Cardiac fibroblast (primary cell): ENCODE data around the gene TMEM86B.
A peak's percentile ranks its signal among the peaks of the same experiment; 100 is the strongest.

Experiments
- DNase-seq, 2 donors: peaks; one replicate each; pipeline versions ENCODE4 v3.0.0 to v3.0.0-alpha.2; 2010; ENCODE audit warnings: low read depth in 2 of 2
- H3K4me3 ChIP-seq, 2 donors: replicated peaks in 1 of 2; 1 replicate in 1 of 2; 2 replicates in 1 of 2; pipeline ENCODE4 v1.5.1; 2011; ENCODE audit warnings: low read depth in 2 of 2, low read length in 2 of 2, mild to moderate bottlenecking in 2 of 2, moderate library complexity in 1 of 2
- TF ChIP-seq, protein P1 (sequence below): IDR thresholded peaks from one replicate; pipeline ENCODE4 v1.5.1; 2011; ENCODE audit warnings: low read depth, mild to moderate bottlenecking, low read length, inconsistent platforms

Gene TMEM86B

DNA sequence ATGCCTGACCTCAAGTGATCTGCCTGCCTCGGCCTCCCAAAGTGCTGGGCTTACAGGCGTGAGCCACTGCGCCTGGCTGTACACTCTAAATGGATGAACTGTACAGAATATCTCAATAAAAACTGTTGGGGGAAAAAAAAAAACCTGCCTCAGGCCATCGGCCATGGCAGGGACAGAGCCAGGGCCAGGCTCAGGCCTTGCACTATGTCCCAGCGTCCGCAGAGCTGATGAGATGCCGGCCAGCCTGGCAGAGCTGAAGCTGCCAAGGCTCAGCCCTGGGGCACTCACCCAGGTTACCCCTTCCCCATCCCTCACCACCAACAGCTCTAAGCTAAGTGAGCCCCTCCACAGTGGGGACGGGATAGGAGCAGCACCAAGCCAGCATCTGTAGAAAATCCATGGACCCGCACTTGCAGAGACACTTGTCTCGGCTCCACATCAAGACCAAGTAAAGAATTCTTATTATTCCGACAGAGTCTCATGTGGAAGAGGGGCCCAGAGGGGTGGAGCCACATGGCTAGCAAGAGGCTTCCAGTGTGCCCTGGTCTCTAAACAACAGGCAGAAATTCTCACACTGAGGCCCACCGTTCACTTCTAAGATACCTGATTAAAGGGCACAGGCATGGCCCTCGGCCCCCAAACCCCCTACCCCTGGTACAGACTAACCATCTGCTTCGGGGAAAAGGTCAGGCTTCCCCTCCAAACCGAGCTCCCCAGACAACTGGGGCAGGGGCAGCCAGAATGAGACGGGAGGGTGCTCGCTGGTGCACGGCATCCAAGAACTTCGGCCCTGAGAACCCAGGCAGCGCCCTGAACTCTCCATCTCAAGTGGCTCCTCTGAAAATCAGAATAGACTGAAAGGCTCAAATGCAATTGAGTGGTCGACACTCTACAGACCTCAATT is 24.4 kb upstream of the TMEM86B start:
- TF ChIP-seq, protein P1, sequence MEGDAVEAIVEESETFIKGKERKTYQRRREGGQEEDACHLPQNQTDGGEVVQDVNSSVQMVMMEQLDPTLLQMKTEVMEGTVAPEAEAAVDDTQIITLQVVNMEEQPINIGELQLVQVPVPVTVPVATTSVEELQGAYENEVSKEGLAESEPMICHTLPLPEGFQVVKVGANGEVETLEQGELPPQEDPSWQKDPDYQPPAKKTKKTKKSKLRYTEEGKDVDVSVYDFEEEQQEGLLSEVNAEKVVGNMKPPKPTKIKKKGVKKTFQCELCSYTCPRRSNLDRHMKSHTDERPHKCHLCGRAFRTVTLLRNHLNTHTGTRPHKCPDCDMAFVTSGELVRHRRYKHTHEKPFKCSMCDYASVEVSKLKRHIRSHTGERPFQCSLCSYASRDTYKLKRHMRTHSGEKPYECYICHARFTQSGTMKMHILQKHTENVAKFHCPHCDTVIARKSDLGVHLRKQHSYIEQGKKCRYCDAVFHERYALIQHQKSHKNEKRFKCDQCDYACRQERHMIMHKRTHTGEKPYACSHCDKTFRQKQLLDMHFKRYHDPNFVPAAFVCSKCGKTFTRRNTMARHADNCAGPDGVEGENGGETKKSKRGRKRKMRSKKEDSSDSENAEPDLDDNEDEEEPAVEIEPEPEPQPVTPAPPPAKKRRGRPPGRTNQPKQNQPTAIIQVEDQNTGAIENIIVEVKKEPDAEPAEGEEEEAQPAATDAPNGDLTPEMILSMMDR, result no peak
- H3K4me3 ChIP-seq, result no peak overlapping the region
- DNase-seq, result no peak

DNA sequence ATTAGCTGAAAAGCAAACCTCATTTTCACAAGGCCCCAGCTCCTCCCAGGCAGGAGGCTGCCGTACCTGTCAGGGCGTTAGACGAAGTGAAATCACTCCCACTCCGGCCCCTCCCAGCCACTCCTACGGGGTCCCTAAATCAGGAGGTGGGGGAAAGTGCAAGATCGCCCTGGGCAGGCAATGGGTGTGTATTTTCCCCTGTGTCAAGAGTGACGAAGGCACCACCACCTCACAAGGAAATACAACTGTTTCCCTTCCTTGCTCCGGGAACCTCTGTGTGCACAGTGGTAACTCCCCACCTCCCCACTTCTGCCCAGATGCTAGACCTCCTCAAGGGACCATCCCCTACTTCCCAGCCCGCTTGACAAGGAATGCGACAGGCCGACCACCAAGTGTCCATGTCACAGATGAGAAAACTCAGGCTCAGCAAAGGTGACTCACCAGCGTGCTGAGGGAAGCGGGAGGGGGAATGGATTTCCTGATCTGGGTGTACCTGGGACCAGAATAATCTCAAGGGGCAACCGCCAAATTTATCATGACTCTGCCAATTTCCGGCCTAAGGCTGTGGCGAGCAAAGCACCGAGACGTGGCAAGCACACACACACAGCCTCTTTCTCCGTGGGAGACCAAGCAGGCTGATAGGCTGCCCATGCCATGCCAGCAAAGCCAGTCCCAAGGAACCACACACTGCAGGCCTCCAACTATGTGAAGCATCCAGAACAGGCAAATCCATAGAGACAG is 22.9 kb upstream of the TMEM86B start:
- H3K4me3 ChIP-seq, result no peak overlapping the region
- TF ChIP-seq, protein P1, result no peak

DNA sequence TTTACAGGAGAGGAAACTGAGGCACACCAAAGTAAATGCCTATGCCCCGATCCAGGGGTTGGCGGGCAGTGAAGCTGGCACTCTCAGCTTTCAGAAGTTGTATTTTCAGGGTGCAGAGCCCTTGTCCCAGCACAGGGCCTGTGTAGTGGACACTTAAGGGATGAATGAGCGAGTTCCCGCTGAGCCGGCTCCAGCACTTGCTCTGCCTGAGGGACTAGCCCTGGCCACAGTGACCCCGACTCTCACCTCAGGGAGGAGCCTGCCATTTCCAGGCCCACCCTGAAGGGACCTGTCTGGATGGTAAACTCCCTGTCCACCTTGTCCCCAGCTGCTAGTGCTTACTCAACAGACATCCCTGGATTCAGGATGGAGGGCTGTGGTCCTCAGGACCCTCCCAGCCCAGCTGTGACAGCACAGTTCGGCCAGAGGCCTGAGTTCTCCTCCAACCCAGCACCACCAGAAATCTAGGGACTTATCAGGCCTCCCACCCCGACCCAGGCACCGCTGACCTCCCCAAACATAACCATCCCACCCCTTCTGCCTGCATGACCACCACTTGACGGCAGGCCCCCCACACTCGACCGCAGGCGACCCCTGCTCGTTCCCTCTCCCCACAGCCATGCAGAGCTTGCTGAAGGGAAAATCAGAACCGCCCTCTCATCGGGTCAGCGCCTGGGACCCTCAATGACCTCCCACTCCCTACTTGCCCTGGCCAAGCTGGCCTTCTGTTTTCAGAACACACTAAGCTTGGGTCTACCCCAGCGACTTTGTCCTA is 21.9 kb upstream of the TMEM86B start:
- TF ChIP-seq, protein P1, result no peak
- H3K4me3 ChIP-seq, result no peak overlapping the region
- DNase-seq, result no peak

More for the DNA sequence above, 22.9 kb upstream of the TMEM86B start:
- peak; percentile 19 to 27 for DNase-seq

DNA sequence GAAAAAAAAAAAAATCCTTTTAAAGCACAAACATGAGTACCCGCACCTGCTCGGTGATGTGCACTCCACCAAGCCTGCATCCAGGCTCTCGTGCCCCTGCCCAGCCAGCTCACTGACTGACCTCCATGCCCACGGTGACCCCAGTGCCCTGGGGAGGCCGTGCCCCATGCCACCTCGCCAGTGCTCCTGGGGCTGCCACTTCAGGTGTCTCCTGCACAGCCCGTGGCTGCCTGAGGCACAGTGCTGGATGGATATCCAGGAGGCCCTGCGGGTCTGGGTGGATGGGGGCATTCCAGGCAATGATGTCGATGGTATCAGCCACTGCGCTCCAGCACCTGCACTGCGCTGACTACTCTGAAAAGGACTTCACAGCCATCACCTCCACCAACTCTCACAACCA is 21.3 kb upstream of the TMEM86B start:
- no peak for DNase-seq
- H3K4me3 ChIP-seq, result no peak overlapping the region
- TF ChIP-seq, protein P1, result no peak

DNA sequence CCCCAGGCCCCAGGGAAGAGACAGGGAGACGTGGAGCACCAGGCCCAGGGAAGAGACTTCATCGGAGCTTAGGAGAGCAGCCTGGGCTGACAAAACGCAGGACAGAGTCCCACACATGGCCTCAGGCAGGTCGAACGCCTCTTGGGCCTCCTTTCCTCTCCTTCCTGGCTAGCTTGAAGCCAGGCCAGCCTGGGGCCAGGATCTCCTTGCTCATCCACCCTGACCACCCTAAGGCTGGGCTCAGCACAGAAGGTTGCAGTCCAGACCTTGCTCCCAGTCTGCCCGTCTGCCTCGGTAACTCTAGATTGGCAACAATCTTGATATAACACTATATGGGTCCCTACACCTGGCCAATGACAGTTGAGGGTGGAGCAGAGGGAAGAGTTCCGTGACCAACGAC is 20.1 kb upstream of the TMEM86B start:
- TF ChIP-seq, protein P1, result no peak
- H3K4me3 ChIP-seq, result no peak overlapping the region
- no peak for DNase-seq

DNA sequence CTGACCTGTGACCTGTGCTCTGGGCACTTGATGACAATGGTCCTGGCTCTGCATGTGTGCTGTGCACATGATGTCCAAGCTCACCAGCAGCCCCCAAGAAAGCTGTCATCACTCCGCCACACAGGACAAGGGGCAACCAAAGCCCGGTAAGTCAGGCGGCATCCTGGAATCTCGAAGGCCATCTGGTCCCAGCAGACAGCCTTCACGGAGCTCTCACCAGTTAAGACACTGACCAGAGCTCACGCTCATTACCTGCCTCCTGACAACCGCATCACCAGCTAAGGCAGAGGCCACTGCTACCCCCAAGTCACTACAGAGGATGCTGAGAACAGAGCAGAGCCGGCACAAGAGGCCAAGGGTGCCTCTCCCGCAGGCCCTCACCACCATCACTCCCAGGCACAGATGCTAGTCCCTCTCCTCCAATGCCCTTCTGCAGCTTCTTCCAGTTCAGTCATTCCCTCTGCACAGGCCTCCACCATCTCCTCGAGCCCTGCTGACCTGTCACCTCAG is 19.7 kb upstream of the TMEM86B start:
- no peak for DNase-seq
- TF ChIP-seq, protein P1, result no peak
- H3K4me3 ChIP-seq, result no peak overlapping the region
